Thyroid gland (tissue), 4 donors: ENCODE data around the gene FGD6. TPM values are rescaled to one million over a fixed set of nuclear protein-coding genes. Genes with fewer than 3 reads are reported as not detected.

Experiments
- DNase-seq, 2 donors: peaks; one replicate each; pipeline ENCODE4 v3.0.0-alpha.2; 2019
- H3K27ac ChIP-seq, 3 donors: fragments of 200-600 bp; sonication (generic); 1 replicate in 2 of 3; 2 replicates in 1 of 3; pipeline ENCODE4 v1.5.1; 2016 to 2019; ENCODE audit warnings: mild to moderate bottlenecking in 1 of 3, moderate library complexity in 1 of 3
- H3K27me3 ChIP-seq: fragments of 200-600 bp; sonication (generic); one replicate; pipeline ENCODE4 v1.5.1; 2019
- H3K36me3 ChIP-seq, 2 donors: fragments of 200-600 bp; sonication (generic); one replicate each; pipeline ENCODE4 v1.5.1; 2016 to 2019
- H3K4me1 ChIP-seq, 2 donors: fragments of 200-600 bp; sonication (generic); one replicate each; pipeline ENCODE4 v1.5.1; 2017 to 2019
- H3K4me3 ChIP-seq, 3 donors: fragments of 200-600 bp; sonication (generic); replicated peaks in 1 of 3; 1 replicate in 2 of 3; 2 replicates in 1 of 3; pipeline ENCODE4 v1.5.1; 2016; ENCODE audit warnings: mild to moderate bottlenecking in 1 of 3
- H3K9me3 ChIP-seq: fragments of 200-600 bp; sonication (generic); one replicate; pipeline ENCODE4 v1.5.1; 2017
- CTCF ChIP-seq, 6 experiments: fragments of 200-600 bp in 3 of 6; fragments of 450-650 bp in 3 of 6; sonication (generic) in 3 of 6; IDR thresholded peaks; one replicate each; pipeline ENCODE4 v1.5.1; 2016 to 2019; ENCODE audit warnings: antibody characterized with exemption in 6 of 6, mild to moderate bottlenecking in 2 of 6, inconsistent platforms in 1 of 6, moderate library complexity in 1 of 6
- POLR2A ChIP-seq, 2 donors: fragments of 450-650 bp; IDR thresholded peaks; one replicate each; pipeline ENCODE4 v1.6.1; 2017; ENCODE audit warnings: antibody characterized with exemption in 2 of 2, mild to moderate bottlenecking in 2 of 2, moderate library complexity in 1 of 2
- WGBS, 2 donors: methylation state at CpG; one replicate each; pipeline ENCODE4 v1.1.5; 2017; 5-methylcytosine and 5-hydroxymethylcytosine counted together
- intact Hi-C: fragments of 100-400 bp; cut with DNase I; formaldehyde crosslinking; loops from one replicate; pipeline ENCODE4 v1.15.1; 2023
- total RNA-seq, 4 donors: library from RNA; depleted of rRNA; stranded (reverse); fragments of >200 nt; gene quantifications; one replicate each; pipeline ENCODE4 v1.2.3, GENCODE V29; 2016

The FGD6 gene
- total RNA-seq, 4 donors from 2014 or later, result 27.1 to 33.7 (median 30.8) TPM

- peak overlapping the region; percentile 73 to 100 (median 99) for H3K27ac ChIP-seq
- H3K4me3 ChIP-seq, result no peak overlapping the region
- H3K4me1 ChIP-seq, result peaks cover 55 to 59% of the 10 kb centered on the region in 2 donors
- no peaks in the 10 kb centered on the region for H3K27me3 ChIP-seq
- no peaks in the 10 kb centered on the region for H3K36me3 ChIP-seq
- H3K9me3 ChIP-seq, result no peaks in the 10 kb centered on the region
- DNase-seq, result no peak
- TF ChIP-seq POLR2A (IDR thresholded peaks at IDR 0.05) (no peak), CTCF (IDR thresholded peaks at IDR 0.05) (no peak)
- intact Hi-C loops, result no loop called here
Measured at GRCh38 chr12:95220726-95221125, 3.5 kb upstream of the FGD6 start.

- Histone ChIP-seq H3K36me3 (no peaks in the 10 kb centered on the region), H3K27me3 (no peaks in the 10 kb centered on the region), H3K27ac (peak overlapping the region; percentile 99 to 100 (median 99)), H3K9me3 (no peaks in the 10 kb centered on the region), H3K4me3 (no peak overlapping the region), H3K4me1 (peaks cover 58 to 59% of the 10 kb centered on the region in 2 donors)
- WGBS, 2 donors, result 88 to 92% methylated on average over 4 of the region's 4 CpGs
- no peak for DNase-seq
- intact Hi-C loops, result no loop called here
- TF ChIP-seq POLR2A (IDR thresholded peaks at IDR 0.05) (no peak), CTCF (IDR thresholded peaks at IDR 0.05) (no peak)
Measured at GRCh38 chr12:95220190-95220589, 2.9 kb upstream of the FGD6 start.

GRCh38 chr12:95218150-95219133 is 1.2 kb upstream of the FGD6 start:
- peak; percentile 89 for DNase-seq

GRCh38 chr12:95216711-95217376 is 423 bp downstream of the FGD6 start:
- no peaks in the 10 kb centered on the region for H3K27me3 ChIP-seq
- TF ChIP-seq POLR2A (IDR thresholded peaks at IDR 0.05) (no peak), CTCF (IDR thresholded peaks at IDR 0.05) (no peak)
- intact Hi-C loops, result loop anchor here (5.0 kb wide), 1 partner anchor 100 kb away; no protein-coding TSS in a partner anchor
- H3K27ac ChIP-seq, result peak overlapping the region; percentile 81 to 100 (median 99)
- H3K36me3 ChIP-seq, result no peaks in the 10 kb centered on the region
- peak overlapping the region; percentile 40 to 59 (median 42) for H3K4me3 ChIP-seq
- H3K9me3 ChIP-seq, result no peaks in the 10 kb centered on the region
- no peak for DNase-seq
- 0 to 1% methylated on average over 24 to 44 of the region's 45 CpGs for WGBS, 2 donors
- H3K4me1 ChIP-seq, result peaks cover 30 to 39% of the 10 kb centered on the region in 2 donors

More at GRCh38 chr12:95218150-95219133, 1.2 kb upstream of the FGD6 start:
- no peaks in the 10 kb centered on the region for H3K27me3 ChIP-seq
- peak overlapping the region; percentile 99 to 100 (median 99) for H3K27ac ChIP-seq
- TF ChIP-seq POLR2A (IDR thresholded peaks at IDR 0.05), result peak in 1 of 2 donors; percentile 10
- TF ChIP-seq CTCF (IDR thresholded peaks at IDR 0.05), result no peak
- H3K4me1 ChIP-seq, result peaks cover 42 to 45% of the 10 kb centered on the region in 2 donors
- WGBS, 2 donors, result 2% methylated on average over 28 to 30 of the region's 35 CpGs
- no peaks in the 10 kb centered on the region for H3K36me3 ChIP-seq
- intact Hi-C loops, result loop anchor here (5.0 kb wide), 1 partner anchor 101 kb away; no protein-coding TSS in a partner anchor
- peak overlapping the region; percentile 72 to 88 (median 78) for H3K4me3 ChIP-seq
- no peaks in the 10 kb centered on the region for H3K9me3 ChIP-seq
